NCI-H226 (cell line): ENCODE measurements around the gene TNS3.
A peak's percentile ranks its signal among the peaks of the same experiment; 100 is the strongest.

Experiments
- DNase-seq: peaks from one replicate; pipeline ENCODE4 v3.0.0-alpha.2; 2015

The TNS3 gene

GRCh38 chr7:47444376-47445098, 137.4 kb downstream of the TNS3 start:
- no peak for DNase-seq

GRCh38 chr7:47443049-47443448, 138.9 kb downstream of the TNS3 start:
- no peak for DNase-seq

GRCh38 chr7:47442605-47442865, 139.4 kb downstream of the TNS3 start:
- DNase-seq: no peak

GRCh38 chr7:47441796-47442604, 139.9 kb downstream of the TNS3 start:
- DNase-seq: peak; percentile 52

- DNase-seq: peak; percentile 25
Observed at GRCh38 chr7:47441048-47441447, 140.9 kb downstream of the TNS3 start.

- DNase-seq: no peak
Observed at GRCh38 chr7:47440320-47440719, 141.6 kb downstream of the TNS3 start.

GRCh38 chr7:47439181-47439667, 142.7 kb downstream of the TNS3 start:
- no peak for DNase-seq

- no peak for DNase-seq
Observed at GRCh38 chr7:47438411-47439029, 143.4 kb downstream of the TNS3 start.

GRCh38 chr7:47435889-47436312, 146.0 kb downstream of the TNS3 start:
- no peak for DNase-seq

GRCh38 chr7:47433564-47433895, 148.4 kb downstream of the TNS3 start:
- DNase-seq: no peak

GRCh38 chr7:47432671-47433563, 149.0 kb downstream of the TNS3 start:
- no peak for DNase-seq

GRCh38 chr7:47430422-47430821, 151.5 kb downstream of the TNS3 start:
- no peak for DNase-seq

- no peak for DNase-seq
Observed at GRCh38 chr7:47428768-47429472, 153.0 kb downstream of the TNS3 start.

- DNase-seq: no peak
Observed at GRCh38 chr7:47428052-47428767, 153.7 kb downstream of the TNS3 start.

- DNase-seq: no peak
Observed at GRCh38 chr7:47427051-47427643, 154.8 kb downstream of the TNS3 start.

- no peak for DNase-seq
Observed at GRCh38 chr7:47424523-47424922, 157.4 kb downstream of the TNS3 start.

- no peak for DNase-seq
Observed at GRCh38 chr7:47423196-47423595, 158.7 kb downstream of the TNS3 start.

GRCh38 chr7:47422611-47423010, 159.3 kb downstream of the TNS3 start:
- DNase-seq: no peak

- no peak for DNase-seq
Observed at GRCh38 chr7:47421456-47421855, 160.5 kb downstream of the TNS3 start.

GRCh38 chr7:47420122-47420780, 161.7 kb downstream of the TNS3 start:
- DNase-seq: no peak

- DNase-seq: no peak
Observed at GRCh38 chr7:47419471-47419870, 162.4 kb downstream of the TNS3 start.
